GM18498 (cell line): ENCODE data around the gene DHRS13.

Source experiments
- ATAC-seq: cut with Tn5 transposase; IDR thresholded peaks from one replicate; pipeline ENCODE4 v1.9.1; 2021; ENCODE audit warnings: mild to moderate bottlenecking, moderate library complexity; ENCODE audit not compliant: unreplicated experiment

Gene DHRS13

GRCh38 chr17:28902819-28903545 lies at the start of gene DHRS13:
Gene DHRS13, minus strand, starts transcription at chr17:28903079. Its CDS starts 135 bp downstream, at chr17:28902944.
- ATAC-seq: peak; percentile 85

DNA sequence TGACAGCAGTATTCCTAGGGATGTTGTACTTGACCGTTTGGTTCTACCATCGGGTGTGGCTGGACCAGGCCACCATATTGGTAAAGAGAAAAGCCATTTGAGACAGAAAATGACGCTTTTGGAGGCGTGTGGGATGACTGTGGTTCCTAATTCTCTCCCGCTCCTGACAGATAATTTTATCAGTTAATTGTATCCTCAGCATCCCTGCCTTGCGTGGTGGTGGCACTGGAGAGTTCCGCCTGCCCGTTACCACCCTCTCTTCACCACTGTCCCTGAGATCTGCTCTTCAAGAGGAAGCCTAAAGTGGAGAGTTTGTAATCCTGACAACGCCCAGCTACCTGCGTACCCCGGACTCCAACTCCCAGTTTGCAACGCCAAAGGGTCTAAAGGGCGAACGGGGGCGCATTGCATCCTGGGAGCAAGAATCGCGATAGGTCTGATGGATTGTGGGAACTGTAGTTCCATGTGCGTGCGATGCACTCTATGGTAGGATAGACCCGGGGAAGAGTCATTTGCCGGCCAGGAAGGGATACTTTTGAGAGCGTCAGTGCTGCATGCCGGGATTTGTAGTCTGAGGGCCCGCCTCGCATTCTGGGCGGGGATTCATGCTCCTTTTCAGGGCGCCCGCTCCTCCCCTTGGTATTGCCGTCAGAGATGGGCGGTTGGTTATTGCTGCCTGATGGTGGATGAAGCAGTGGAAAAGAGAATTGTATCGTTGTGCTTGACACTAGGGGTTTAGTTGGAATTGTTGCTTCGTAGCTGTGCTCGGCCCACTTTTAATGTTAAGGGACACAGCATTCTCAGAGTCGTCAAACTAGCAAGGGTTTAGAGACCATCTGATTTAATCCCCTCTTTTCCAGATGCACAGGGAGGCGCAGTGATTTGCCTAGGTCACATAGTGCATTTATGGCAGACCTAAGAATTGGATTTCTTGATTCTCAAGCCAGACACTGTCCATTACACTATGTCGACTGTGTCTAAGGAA lies 49.4 kb upstream of the DHRS13 start:
- ATAC-seq: peak; percentile 67

DNA sequence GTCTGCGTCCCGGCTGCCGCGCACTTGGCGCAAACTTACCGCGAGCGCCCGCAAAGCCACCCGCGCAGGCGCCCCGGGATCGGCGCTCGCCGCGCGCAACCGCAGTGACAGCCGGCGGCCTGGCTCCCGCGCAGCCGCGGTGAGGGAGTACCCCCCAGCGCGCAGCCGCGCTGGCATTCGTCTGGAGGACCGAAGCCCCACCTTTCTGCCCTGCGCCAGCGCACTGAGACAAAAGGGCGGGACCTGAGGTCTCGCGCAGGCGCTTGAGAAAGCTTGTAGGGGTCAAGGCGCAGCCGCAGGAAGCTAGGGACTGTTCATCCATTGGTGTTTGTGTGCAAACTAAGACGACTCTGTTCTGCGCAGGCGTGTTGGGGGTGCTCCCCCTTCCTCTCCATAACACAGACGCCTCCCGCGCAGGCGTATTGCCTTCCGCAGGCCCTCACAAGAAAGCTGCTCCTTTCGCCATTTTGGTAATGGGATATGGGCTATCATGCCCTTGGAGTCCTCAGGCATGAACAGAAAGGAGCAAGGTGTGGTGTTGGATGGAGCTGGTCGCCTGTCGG lies 48.6 kb upstream of the DHRS13 start, which contains the start of gene PHF12:
TSS of gene PHF12 (minus strand) at position 91 of the 563 bp plus-strand sequence. CDS start 558 bp downstream, outside the sequence.
- peak; percentile 63 for ATAC-seq

- no peak for ATAC-seq
Measured at GRCh38 chr17:28950752-28951427, 48.0 kb upstream of the DHRS13 start.

DNA sequence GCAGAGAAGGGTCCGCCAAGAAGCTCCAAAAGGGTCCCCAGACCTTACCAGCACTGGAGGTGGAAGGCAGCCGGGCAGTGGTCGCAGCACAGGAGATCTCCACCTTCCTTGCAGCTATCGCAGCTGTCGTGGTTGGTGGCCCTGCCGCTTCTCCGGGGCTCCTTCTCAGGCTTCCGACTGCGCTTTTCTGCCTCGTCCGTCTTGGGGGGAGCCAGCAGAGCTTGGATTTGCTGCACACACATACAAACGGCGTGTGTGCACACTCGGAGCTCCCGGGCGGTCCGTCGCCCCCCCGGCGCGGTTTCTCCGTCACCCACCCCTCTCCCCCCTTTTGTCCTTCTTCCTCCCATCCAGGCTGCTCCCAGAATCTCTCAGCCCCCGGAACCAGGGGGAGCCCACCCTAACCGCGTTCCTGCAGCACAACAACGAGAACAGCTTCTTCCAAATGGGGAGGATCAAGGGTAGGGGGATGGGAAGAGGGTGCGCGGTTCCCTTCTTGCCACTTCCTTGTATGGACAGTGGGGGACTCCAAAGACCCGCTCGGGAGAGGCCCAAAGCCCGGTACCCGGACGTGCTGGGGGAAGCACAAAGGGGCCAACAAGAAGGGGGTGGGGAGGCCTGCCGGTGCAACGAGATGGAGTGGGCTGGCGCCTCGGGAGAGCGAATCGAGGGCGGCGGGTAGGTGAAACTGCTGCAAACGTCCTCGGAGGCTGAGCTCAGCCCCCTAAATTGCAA lies 47.3 kb upstream of the DHRS13 start:
- no peak for ATAC-seq

GRCh38 chr17:28949185-28950016 lies 46.5 kb upstream of the DHRS13 start:
- ATAC-seq: no peak

GRCh38 chr17:28948873-28949184 lies 46.0 kb upstream of the DHRS13 start:
- ATAC-seq: no peak

DNA sequence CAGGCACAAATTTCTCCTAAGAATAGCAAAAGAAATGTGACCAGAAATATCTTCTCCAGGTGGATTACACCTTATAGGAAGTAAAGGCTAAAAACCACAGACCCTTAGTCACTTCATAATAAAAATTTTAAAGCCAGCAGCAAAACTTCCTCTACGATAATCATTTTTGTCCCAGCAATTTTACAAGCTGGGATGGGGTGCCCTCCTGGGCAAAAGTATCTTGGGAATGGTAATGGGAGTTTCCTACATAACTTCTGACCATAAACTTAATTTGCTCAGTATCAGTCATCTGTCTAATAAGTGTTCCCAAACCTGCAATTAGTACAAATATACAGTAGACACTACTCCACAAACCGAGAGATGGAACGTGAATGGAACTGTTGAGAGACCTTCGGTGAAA lies 45.5 kb upstream of the DHRS13 start:
- no peak for ATAC-seq

- no peak for ATAC-seq
Measured at GRCh38 chr17:28947639-28948038, 44.8 kb upstream of the DHRS13 start.

- ATAC-seq: no peak
Measured at GRCh38 chr17:28946239-28946638, 43.4 kb upstream of the DHRS13 start.

- ATAC-seq: no peak
Measured at GRCh38 chr17:28944862-28945741, 42.2 kb upstream of the DHRS13 start.

GRCh38 chr17:28944343-28944742 lies 41.5 kb upstream of the DHRS13 start:
- ATAC-seq: no peak

- ATAC-seq: no peak
Measured at GRCh38 chr17:28942925-28943324, 40.0 kb upstream of the DHRS13 start.

DNA sequence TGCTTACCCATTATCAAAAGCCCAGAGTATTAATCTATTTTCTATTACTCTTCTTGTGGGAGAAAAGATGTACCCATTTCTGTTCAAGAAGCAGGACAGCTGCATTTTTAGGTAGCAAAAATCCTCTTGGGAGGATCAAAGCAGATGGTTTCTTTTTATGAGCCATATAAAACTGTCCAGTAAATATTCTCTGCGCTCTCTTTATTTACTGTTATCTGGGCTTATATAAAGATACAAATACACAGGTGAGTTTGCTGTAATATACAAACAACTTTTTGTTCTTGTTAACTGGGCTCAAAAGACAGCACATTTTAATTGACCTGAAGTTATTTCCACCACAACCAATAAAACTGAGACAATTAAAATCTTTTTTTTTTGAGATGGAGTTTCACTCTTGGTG lies 38.4 kb upstream of the DHRS13 start:
- no peak for ATAC-seq

DNA sequence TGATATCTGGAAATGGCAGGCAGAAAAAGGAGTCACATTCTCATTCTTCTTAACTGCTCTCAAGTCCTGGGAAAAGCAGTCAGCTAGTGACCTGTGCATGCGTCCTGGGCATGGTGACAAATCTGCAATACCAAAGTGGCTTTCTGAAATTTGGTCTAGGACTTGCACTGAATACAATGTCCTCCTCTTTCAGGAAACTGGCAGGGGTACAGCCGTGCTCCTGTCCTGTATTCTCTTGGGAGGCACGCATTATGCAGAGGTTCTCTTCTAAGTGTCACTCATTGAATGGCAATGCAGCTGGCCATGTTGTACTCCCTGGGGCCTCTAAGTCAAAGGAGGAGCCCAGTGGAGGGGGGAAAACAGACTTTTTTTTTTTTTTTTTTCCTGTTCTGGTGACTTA lies 37.8 kb upstream of the DHRS13 start:
- ATAC-seq: no peak

- ATAC-seq: no peak
Measured at GRCh38 chr17:28940142-28940541, 37.3 kb upstream of the DHRS13 start.

DNA sequence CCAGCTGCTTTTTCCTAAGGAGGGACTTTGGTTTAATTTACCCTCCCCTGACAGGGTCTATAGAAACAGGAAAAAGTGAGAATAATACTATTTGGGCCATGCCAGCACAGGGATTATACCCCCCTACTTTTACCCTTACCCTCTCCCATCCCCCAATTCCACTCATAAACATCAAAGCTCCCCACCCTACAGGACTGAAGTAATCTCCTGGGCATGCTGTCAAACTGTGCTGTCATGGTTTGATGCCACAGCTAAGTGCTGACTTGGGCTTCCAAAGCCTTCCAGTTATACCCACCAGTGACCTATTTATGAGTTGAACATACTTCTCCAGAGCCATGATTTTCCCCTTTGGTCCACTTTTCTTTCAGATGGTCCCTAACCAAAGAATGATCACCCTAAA lies 35.7 kb upstream of the DHRS13 start:
- no peak for ATAC-seq

DNA sequence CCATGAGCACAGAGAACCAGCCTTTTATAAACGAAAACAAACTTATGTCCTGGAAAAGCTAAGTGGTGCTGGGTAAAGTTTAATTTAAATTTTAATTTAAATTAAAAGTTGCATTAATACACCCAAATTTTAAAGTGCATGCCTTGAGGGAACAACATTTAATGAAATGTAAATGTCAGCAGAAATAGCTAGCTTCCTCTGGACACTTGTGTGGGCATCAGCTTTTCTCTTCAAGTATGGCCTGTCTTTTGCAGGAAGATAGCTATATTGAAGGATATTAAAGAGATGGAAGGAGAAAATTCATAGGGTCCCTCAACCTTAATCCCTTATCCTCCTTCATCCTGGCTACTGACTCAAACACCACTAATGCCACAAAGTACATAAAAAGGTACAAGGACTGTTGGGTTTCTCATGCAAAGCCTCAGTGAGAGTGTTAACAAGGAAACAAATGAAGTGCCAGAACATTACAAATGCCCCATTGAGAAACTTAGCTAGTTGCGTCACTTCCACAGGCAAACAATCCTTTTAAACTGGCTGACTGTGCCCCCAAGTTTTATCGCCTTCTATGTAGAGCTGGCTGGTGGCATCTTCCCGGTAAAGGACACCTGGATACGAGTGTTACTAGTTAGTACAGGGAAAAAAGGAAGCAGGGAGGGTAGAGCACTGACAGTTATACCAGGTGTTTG lies 34.3 kb upstream of the DHRS13 start:
- no peak for ATAC-seq
